ENCODE results near the gene TMSB10.
"Not testable (repeated sequence)": the region's sequence is repeated elsewhere in the genome, so short reads cannot be mapped to it uniquely, and the experiment has no call there.

The TMSB10 gene

DNA sequence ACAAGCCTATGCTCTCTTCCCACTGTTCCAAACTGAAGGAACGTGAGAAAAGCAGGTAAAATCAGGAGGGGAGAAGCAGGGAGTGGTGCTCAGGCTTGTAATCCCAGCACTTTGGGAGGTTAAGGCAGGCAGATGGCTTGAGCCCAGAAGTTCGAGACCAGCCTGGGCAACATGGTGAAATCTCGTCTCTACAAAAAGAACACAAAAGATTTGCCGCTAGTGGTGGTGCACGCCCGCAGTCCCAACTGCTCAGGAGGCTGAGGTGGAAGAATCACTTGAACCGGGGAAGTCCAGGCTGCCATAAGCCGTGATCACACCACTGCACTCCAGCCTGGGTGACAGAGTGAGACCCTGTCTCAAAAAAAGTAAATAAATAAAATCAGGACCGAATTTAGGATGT, 1.3 kb upstream of the TMSB10 start:
- DNase-seq (ENCODE audit: low read depth in 2 of 2): no peak

DNA sequence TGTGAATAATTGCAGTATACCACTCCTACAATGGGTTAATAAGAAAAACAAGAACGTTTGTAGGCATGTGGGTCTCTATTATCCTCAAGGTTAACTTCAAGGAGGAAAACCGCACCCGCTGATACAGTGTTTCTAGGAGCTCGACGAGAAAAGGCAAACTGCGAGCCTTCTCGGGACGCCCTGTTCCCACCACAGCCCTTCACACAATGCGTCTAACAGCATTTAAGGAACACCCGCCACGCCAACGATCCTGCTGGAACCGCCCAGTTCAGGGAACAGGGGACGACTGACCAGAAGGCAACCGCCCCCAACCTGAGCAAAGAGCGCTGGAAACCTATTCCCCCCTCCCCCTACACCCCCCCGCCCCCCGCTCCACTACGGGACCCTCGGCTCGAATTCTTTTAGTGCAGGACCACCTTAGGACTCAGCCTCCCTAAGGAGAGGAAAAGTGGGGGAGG, 710 bp upstream of the TMSB10 start:
- DNase-seq (ENCODE audit: low read depth in 2 of 2): no peak

DNA sequence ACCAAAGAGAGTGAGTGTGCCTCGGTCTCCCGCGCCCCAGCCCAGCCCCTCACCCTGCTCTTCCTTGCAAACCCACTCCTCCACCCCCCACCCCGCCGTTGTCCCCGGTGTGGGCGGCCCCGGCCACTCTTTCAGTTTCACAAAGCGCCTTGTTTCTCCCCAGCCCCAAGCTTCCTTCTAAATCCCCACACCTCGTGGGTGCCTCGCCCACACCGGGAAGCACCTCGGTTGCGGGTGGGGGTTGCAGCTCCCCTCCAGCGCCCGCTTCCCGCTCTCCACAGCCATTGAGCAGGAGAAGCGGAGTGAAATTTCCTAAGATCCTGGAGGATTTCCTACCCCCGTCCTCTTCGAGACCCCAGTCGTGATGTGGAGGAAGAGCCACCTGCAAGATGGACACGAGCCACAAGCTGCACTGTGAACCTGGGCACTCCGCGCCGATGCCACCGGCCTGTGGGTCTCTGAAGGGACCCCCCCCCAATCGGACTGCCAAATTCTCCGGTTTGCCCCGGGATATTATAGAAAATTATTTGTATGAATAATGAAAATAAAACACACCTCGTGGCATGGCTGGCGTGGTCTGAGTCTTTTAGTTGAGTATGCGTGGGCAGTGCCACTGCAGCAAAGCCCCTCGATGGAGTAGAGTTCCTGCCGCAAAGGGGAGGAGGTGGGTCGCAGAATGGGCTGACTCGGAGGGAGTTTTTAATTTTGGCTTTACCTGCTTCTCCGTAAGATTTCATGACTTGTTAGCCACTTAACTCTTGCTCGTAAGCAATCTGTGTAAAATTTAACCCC, 848 bp downstream of the TMSB10 start:
- DNase-seq (ENCODE audit: low read depth in 2 of 2): peak in 1 of 2 donors; percentile 52

DNA sequence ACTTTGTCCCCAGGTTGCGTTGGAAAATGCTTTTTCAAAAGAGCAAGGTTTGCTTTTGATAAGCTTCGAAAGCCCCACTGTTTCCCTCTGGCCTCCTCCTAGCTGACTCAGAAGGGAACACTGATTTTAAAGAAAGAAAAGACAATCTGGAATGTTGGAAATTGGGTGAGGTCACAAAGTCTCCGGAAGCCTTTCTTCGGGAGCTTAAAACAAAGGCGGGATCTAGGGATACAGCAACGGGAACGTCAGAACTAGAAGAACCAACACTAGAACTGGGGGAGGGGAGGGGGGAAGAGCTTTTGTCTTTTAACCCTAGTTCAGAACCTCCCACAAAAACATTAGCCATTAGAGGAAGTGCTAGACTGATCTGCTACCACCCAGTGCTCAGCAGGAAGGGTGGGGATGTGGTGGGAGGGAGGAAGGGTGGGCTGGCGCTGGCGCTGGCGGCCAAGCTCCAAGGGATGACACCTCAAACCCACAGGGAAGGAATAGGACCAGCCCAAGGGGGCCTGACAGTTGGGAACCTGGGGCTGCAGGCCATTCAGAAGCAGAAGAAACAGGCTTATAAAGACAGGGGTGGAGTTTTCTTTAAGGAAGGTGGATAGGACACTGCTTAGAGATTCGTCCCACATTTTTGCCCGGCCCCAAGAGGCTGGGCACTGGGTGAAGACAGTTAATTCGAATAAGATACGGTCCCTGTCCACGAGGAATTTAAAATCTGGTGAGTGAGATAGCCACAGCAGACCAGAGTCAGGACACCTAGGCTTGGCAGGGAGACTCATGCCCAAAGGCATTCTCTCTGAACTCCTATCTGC, 1.7 kb downstream of the TMSB10 start:
- no peak for DNase-seq (ENCODE audit: low read depth in 2 of 2)

DNA sequence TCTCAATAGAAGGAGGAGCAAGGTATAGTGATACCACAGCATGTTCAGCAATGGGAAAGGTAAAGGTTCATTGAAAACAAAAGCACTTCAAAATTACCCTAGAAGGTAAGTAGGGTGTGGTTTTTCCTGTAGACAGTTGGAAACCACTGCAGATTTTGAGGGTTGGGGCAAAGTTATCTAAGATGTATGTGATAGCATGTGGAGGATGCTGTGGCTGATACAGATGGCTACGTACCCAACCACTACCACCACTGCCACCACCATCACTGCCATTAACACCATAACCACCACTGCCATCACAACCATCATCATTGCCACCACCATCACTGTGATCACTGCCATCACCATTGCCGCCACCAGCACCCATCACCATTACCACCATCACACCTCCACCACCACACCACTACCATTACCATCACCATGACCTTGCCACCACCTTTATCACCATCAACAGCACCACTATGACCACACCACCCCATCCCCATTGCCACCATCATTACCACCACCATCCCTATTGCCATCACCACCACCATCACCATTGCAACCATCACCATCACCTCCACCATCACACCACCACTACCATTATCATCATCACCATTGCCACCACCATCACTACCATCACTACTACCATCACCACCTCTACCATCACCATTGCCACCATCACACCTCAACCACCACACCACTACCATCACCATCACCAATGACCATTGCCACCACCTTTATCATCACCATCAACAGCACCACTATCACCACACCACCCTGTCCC, 3.7 kb downstream of the TMSB10 start:
- DNase-seq (ENCODE audit: low read depth in 2 of 2): no peak

DNA sequence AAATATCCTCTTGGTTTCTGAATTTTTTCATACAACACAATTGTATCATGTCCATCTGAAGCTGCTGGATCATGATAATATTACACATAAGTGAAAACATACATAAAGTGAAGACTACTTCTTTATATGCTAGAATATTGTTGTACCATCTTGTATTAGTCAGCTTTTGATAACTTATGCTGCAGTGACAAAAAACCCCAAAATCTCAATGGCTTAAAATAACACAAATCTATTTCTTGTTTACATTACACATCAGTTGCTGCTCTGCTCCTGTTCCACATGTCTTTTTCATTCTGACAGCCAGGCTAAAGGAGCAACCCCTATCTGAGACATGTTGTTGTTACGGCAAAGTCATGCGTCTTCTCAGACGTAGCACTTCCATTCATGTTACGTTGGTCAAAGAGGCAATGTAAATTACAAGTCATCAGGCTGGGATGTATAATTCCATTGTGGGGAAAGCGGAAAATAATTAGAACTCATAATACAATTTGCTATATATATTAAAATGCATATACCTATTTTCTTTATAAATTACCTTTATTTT, 5.8 kb downstream of the TMSB10 start:
- no peak for DNase-seq (ENCODE audit: low read depth in 2 of 2)

DNA sequence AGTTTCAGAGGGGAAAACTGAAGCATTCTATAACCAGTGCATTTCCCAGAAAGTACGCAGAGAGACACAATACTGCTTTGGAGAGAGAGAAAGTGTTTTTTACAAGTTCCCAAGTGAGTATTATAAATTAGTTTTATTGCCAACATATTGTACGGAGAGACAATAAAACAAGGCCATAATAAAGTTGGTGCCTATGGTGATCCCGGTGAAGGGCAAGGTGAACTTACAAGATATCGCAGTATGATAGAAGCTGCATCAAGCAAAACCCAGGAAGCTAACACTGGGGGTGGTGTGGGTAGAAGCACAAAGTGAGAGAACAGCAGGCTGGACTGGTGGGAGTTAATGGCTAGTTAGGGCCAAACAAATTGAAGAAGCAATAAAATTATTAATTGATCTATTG, 7.5 kb downstream of the TMSB10 start:
- no peak for DNase-seq (ENCODE audit: low read depth in 2 of 2)

DNA sequence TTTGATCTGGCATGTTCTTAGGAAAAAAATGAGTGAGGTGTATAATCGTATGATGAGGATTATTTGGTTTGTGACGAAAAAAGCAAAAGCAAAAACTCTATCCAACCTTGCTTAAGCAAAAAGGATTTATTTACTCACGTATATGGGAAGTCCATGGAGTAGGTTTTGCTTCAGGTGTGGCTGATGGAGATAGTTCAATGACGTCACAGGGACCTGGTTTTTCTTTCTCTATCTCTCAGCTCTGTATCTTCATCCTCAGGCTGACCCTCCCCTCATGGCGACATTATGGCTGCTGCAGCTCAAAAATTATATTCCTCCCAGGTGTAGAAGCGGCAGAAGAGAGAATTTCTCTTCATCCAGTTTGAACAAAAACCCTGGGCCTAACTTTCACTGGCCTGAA, 8.9 kb downstream of the TMSB10 start:
- DNase-seq (ENCODE audit: low read depth in 2 of 2): no peak

DNA sequence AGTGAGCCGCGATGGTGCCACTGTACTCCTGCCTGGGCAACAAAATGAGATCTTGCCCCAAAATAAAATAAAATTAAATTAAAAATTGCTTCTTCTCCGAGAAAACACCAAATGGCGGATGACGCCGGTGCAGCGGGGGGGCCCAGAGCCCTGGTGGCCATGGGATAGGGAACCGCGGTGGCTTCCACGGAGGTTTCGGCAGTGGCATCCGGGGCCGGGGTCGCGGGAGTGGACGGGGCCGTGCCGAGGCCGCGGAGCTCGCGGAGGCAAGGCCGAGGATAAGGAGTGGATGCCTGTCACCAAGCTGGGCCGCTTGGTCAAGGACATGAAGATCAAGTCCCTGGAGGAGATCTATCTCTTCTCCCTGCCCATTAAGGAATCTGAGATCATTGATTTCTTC, 10.2 kb downstream of the TMSB10 start:
- DNase-seq (ENCODE audit: low read depth in 2 of 2): not testable (repeated sequence)

DNA sequence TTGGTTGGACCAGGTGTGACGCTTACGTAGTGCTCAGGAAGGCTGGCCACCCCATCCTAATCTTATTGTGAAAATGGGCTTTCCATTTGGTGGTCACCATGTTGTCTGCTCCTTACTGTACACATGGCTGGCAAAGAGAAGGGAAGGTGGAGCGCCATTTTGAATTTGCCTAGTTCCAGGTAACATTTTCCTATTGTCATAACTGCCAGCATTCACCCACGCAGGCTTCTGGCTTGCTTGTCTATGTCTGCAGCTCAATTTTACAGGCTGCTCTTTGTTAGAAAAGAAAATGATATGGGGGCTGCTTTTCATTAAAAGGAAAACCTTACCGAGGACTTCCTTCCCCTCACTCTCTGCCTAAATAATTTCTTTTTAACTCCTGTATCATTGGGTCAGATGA, 12.4 kb downstream of the TMSB10 start:
- not testable (repeated sequence) for DNase-seq (ENCODE audit: low read depth in 2 of 2)

DNA sequence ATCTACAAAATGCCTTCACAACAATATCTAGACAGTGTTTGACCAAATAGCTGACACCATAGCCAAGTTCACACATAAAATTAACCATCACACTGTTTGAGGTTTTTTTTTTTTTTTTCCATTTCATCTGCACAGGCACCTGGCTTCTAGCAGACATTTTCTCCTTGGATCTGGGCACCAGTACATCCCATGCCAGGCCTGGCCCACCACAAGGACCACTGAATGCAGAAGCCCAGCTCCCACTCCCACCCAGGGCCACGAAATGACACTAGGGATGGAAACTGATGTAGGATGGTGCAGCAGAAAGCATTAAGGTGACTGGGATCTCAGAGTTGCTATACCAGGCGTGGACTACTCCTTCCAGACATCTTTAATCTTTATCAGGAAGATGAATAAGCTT, 13.0 kb downstream of the TMSB10 start:
- DNase-seq (ENCODE audit: low read depth in 2 of 2): no peak

DNA sequence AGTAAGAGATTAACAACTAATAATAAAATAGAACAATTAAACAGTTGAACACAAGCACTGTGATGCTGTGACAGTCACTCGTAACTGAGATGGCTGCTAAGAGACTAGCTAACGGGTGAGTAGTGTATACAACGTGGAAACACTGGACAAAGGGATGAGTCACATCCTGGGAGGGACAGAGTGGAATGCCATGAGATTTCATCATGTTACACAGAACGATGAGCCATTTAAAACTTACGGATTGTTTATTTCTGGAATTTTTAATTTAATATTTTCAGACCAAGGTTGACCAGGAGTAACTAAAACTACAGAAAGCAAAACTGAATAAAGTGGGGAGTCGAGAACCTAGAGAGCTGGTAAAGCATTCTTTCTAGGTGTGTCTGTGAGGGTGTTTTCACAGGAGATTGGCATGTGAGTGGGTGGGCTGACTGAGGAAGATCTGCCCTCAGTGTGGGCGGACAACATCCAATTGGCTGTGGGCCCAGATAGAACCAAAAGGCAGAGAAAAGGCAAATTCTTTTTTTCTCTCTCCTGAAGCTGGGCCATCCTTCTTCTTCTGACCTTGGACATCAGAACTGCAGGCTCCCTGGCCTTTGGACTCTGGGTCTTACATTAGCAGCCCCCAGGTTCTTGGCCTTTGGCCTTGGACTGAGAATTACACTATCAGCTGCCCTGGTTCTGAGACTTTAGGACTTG, 14.6 kb downstream of the TMSB10 start:
- DNase-seq (ENCODE audit: low read depth in 2 of 2): no peak

DNA sequence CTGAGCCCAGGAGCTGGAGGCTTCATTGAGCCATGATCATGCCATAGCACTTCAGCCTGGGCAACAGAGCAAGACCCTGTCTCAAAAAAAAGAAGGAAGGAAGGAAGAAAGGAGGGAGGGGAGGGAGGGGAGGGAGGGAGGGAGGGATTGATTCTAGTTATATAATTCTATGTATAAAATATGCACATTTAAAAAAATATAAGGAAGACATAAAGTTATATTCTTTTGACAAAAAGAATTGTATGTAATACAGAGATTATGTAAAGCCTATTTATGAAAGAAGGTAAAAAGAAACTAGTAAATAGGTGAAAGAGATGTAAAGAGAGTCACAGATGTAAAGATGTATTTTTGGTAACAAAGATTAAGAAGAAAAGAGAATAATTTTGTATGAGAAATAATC, 17.6 kb downstream of the TMSB10 start:
- DNase-seq (ENCODE audit: low read depth in 2 of 2): no peak

DNA sequence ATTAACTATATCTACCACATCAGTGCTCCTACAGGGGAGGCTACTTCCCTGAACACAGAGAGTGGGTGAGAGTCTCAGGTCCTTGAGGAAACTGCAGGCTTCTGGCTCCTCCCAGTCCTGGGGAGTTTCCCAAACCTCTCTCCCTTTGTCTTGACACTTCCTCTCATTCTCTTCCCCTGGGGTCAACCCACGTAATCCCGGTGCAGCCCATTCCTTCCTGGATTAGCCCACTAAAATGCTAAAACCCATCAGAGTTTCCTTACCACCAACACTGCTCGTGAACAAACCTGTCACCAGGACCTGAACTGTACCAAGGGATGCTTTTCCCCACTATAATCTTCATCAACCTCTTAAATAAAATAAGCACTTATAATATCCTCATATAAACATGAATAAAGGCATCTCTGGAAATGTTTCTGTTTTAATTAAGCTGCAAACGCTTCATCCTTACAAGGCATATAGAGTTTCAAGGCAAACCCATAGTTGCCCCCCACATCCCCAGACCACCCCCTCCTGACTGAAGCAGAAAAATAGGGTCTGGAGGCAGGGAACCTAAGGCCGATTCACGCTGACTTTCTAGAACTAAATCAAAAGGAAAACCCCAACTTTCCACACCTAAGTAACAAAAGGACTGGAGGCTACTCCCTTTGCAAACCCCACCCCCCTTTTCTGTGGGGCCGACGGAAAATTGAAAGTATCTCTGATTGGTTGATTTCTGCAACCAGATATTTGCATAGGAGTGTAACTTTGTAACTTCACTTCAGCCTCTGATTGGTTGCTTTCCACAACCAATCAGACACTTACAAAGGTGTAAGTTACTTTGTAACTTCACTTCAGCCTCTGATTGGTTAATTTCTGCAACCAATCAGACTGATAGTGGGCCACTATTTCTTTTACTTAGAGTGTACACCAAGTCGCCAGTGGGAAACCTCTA, 19.0 kb downstream of the TMSB10 start:
- DNase-seq (ENCODE audit: low read depth in 2 of 2): peak in 1 of 2 donors; percentile 48

DNA sequence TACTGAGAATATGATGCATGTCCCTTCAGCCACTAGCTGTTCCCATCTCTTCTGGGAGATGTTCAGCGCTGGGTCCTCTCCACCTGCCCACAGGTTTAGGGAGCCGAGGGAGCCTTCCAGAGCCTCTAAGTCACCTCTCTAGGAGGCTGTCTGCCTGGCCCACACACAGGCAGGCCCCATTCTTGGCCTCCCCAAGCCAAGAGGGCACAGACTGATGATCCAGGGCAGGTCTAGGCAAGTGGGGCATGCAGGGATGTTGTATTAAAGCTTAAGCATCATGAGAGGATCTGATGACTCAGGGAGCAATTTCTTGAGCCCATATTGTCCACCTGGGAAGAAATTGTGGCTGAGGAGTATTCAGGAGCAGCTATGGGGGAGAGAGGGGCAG, 19.9 kb downstream of the TMSB10 start:
- DNase-seq (ENCODE audit: low read depth in 2 of 2): no peak

DNA sequence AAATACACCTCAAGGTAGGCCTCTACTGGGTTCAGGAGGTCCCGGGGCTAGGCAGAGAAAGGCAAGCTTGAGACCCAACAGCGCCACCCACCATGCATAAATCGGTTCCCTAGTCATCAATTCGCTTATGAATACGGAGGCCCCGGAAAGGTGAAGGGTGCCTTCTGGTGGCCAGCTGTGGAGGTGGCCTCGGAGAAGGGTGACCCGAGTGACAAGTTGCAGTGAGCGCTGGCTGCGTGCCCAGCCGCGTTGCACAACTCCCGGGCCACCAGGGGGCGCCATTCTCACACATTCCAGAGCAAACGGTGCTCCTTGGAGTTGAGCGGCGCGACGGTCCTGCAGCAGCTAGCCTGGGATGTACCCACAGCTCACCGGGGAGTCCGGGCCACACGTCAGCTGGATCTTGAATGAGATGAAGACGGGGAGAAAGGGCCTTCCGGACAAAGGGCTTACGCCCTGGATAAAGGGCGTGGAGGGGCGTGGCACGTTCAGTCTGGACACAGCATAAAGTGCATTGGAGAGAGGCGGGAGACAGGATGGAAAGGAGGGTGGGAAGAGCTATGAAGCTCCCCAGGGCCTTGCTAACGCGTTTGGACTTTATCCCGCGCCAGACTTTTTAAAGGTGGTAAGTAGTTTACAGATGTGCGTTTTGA, 20.4 kb downstream of the TMSB10 start:
- peak; percentile 97 to 100 for DNase-seq (ENCODE audit: low read depth in 2 of 2)

DNA sequence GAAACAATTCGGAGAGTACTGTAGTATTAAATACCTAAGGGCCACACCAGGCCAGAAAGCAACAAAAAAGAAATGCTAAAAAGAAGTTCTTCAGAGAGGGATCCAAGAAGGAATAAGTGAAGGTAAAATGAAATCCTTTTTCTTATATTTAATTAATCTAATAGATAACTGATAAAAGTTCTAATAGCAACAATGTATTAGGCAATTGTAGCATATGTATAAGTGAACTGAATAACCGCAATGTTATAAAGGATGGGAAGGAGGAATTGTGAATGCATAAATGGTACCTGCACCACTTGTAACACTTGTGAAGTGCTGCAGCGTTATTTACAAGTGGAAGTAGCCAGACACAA, 21.8 kb downstream of the TMSB10 start:
- no peak for DNase-seq (ENCODE audit: low read depth in 2 of 2)

DNA sequence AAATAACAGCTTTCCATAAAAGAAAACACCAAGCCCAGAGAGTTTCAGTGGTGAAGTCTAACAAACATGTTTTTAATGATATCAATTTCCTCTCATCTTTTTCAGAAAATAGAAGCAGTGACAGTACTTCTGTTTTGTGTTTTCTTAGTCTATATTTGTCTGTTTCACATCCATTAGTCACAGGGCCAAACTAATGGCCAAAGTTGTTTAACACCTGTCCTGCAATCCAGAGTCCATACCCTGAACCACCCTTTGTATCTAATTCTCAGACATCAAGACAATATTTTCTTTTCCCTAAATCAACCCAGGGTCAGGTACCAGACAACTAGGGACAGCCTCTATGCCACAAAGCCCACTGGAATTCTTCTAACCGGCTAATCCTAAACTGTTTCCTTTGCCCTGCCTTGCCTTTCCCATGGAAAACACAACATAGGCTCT, 25.9 kb downstream of the TMSB10 start:
- DNase-seq (ENCODE audit: low read depth in 2 of 2): no peak

DNA sequence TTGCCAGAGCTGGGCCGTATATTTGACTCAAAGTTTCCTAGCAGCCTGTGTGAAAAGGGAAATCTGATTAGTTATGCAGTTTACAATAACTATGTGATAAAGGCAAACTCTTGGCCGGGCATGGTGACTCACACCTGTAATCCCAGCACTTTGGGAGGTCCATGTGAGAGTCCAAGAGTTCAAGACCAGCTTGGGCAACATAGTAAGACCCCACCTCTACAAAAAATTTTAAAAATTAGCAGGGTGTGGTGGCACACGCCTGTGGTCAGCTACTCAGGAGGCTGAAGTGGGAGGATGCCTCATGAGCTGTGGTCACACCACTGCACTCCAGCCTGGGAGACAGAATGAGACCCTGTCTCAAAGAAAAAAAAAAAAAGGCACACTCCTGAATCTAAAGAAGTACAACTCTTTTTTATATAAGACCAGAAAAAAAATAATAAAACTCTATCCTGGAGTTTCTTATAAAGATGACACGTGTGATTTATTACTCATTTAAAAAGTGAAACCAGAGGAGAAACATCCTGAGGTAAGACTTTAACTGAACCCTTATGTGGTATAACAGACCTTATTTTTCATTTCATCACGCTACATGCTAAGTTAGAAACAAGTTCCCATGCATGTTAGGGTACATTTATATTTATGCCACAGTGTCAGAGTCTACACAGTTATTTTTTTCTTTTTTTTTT, 32.9 kb downstream of the TMSB10 start:
- no peak for DNase-seq (ENCODE audit: low read depth in 2 of 2)
